Activated CD8-positive, alpha-beta memory T cell treated with anti-CD3 and anti-CD28 coated beads for 36 hours (primary cell): ENCODE measurements around the gene BLCAP. TPM values are rescaled to one million over a fixed set of nuclear protein-coding genes. Genes with fewer than 3 reads are reported as not detected.
"Not testable (repeated sequence)": the region's sequence is repeated elsewhere in the genome, so short reads cannot be mapped to it uniquely, and the experiment has no call there.

Experiments used
- CTCF ChIA-PET: fragments of 350-600 bp; sonication (Branson Sonifier 250); formaldehyde crosslinking; loops from one replicate; lab custom pipeline; 2021; ENCODE audit warnings: antibody characterized with exemption; lab: Charles Lee
- POLR2A ChIA-PET: fragments of 350-600 bp; sonication (Branson Sonifier 250); formaldehyde crosslinking; loops from one replicate; lab custom pipeline; 2021; ENCODE audit warnings: antibody characterized with exemption; lab: Charles Lee
- total RNA-seq, 2 experiments: library from RNA; stranded (reverse); gene quantifications; one replicate each; pipeline ENCODE4 v1.2.3, GENCODE V29; 2021

The BLCAP gene
- total RNA-seq: 10 to 100 TPM; 30.2 to 31.0 TPM

DNA sequence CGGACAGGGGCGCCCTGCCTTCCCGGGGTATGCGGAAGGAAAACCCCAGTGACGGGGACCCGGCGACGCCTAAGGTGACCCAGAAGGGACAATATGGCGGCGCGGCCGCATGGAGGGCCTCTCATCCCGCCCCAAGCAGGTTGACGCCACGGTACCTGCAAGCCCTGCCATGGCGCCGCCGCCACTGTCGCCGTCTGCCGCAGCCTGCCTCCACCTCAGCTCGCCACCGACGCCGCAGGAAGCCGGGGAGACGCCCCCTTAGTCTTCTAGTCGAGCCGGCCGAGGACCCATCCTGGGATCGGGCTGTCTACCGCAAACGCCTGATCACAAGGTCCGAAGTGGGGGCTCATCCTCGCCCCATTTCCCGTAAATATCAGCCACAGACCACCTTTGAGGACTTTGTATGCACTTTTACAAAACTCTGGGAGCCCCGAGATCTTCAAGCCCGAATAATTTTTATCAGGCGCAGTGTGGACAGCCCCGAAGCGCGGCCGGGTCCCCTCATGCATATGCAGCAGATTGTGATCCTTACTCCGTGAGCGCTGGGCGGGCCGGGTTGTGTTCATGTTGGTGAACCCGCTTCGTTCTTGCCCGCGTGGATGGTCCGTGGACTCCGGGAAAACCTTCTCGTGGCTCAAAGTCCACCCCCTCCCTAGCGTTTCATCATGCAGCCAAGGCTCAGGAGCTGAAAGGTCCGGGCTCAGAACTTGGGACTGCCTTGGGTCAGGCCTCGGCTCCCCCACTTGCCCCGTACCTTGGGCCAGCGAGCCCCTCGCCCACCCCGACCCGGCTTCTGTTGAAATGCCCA is at the start of gene BLCAP:
TSS of gene BLCAP (minus strand) at position 239 of the 808 bp plus-strand sequence. CDS start 8,702 bp downstream, outside the sequence.
- CTCF ChIA-PET: interaction anchor here (1.2 kb wide), 1 partner anchor 332 kb away, joined by 4 read pairs; no protein-coding TSS in a partner anchor
- POLR2A ChIA-PET: no interaction called here

- CTCF ChIA-PET, POLR2A ChIA-PET: not testable (repeated sequence)
Observed at GRCh38 chr20:37577436-37577835, 49.8 kb upstream of the BLCAP start.

GRCh38 chr20:37576911-37577310 is 49.2 kb upstream of the BLCAP start:
- POLR2A ChIA-PET: no interaction called here
- CTCF ChIA-PET: interaction anchor here (1.1 kb wide), 1 partner anchor 12 kb away, joined by 5 read pairs; no protein-coding TSS in a partner anchor

DNA sequence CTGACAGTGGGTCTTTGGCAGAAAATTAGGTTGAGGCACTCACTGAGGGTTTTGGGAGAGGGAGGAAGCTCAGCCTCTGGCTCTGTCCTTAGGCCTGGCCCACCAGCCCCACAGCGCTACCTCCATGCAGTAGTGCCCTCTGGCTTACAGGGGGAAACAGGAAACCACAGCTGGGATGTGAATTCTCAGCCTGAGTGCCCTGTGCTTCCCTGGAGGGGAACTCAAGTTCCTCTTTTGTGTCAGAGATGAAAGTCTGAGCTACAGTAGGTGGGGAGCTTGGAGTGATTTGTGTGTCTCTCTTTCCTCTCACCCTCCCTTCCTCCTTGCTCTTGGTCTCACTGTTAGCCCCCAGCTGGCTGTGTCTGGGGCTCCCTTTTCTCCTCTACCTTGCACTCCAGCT is 48.2 kb upstream of the BLCAP start:
- POLR2A ChIA-PET: no interaction called here
- CTCF ChIA-PET: interaction anchor here (1.1 kb wide), 1 partner anchor 11 kb away, joined by 5 read pairs; no protein-coding TSS in a partner anchor

DNA sequence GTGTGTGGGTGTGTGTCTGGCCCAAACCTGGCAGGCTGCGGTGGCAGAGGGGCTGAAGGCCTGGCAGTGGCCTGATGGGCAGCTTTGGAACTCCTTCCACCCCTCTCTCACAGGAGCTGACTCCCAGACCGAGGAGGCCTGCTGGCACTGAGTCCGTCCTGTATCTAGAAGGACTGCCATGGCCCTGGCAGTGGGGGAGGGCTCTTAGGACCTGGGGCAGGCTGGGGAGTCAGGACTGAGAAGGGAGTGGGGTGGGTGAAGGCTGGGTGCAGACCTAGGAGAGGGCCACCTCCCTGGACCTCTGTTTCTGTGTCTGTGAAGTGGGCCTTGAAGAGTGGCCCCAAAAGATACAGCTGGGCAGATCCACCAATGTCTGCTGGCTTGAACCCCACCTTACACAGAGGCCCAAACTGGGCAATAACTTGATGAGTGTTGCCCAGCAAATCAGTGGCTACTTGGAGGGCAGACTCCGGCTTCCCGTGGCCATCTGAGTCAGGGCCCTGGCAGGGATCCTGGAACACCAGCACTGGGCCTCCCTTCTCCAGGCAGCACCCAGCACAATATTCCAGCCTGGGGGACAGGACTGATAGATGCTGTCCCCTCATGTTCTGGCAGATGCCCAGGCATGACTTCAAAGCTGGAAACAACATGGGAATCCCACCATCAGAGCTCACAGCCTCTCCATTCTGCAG is 46.7 kb upstream of the BLCAP start:
- ChIA-PET POLR2A (no interaction called here), CTCF (no interaction called here)

GRCh38 chr20:37573626-37574198 is 46.0 kb upstream of the BLCAP start:
- POLR2A ChIA-PET: no interaction called here
- CTCF ChIA-PET: no interaction called here

DNA sequence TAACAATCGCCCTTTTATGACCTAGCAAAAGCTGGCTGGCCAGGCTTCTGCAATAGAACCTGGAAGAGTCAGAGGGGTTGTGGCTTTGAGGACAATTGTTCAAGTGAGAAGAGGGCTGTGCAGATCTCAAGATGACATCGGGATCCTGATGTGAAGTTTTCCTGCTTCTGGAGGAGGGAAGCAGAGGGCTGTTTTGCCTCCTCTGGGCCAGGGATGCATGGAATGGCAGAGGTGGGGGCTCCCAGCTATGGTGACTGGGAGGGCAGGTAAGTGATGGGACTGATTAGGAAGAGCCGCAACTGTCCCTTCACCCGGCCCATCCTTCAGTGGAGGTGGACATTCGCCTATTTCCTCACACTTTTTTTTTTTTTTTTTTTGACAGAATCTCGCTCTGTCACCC is 43.4 kb upstream of the BLCAP start:
- POLR2A ChIA-PET: no interaction called here
- CTCF ChIA-PET: no interaction called here

- ChIA-PET POLR2A (no interaction called here), CTCF (no interaction called here)
Observed at GRCh38 chr20:37570419-37570818, 42.7 kb upstream of the BLCAP start.

DNA sequence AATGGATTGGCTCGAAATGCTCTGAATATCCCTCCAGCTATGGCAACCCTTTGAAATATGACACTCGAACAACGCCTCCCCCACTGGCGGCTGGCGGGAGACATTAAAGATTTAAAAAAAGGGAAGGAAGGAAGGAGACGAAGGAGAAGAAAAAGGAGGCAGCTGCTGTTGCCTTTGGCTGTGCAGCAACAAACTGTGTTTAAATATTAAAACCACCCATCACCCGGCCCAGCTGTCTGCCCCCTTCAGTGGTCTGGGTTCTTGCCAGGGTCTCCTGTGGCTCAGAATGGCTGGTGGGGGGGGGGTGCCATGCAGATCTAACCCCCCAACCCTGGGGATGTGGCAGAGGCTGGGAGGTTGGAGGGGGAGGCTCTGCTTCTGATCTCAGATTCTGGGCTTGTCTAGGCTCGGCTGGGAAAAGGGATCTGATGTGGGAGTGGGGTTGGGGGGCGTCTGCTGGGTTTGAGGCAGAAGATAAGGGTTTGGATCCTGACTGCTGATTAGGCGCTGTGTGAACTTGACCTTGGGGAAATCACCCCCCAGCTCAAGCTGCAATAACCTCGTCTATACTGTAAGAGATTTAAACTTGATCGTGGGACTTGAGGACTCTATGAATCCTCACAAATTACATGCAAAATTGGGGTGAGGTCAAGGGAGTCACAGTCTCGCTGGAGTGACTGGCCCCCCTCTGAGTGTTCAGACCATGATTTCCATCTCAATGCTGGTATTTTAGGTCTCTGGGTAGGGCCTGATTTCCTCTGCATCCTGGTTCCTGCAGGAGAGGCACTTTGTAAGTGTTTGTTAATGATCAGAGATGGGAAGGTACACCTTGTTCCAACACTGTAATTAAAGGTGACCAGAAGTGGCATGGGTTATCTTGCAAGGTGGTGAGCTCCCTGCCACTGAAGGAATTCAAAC is 40.3 kb upstream of the BLCAP start:
- CTCF ChIA-PET: no interaction called here
- POLR2A ChIA-PET: interaction anchor here (0.6 kb wide), 1 partner anchor 253 kb away, joined by 3 read pairs; no protein-coding TSS in a partner anchor

GRCh38 chr20:37567331-37567665 is 39.6 kb upstream of the BLCAP start:
- ChIA-PET POLR2A (interaction anchor here (0.6 kb wide), 1 partner anchor 254 kb away, joined by 3 read pairs; no protein-coding TSS in a partner anchor), CTCF (no interaction called here)

DNA sequence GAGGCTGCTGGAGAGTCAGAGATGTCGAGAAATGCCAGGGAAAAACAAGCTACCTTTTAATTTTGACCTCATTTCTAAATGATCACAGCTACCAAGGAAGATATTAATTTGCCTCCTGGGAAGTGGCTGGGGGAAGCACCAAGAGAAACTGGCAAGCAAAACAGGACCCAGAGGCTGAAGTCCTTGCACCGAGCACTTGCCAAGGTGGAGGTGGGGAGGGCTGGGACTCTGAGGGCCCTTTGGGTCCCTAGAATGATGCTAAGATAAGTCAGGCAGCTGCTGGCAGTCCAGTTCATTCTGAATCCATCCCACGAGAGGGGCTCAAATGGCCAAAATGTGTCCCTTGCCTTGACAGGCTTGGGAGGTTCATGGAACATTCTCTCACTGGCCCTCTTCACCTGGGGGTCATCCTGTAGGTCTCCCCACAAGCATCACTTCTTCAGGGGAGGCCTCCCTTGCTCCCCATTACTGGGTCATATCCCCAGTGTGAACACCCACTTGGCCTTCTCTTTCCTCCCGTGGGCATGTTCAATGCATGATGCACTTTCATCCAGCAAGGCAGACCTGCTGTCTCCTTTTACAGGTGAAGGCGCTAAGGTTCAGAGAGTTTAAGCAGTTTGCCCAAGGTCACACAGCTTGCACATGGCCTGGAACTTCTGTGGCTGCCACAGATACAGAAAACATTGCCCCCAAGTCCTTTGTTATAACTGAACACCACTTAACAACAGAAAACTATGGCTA is 39.1 kb upstream of the BLCAP start:
- ChIA-PET POLR2A (no interaction called here), CTCF (interaction anchor here (1.2 kb wide), 1 partner anchor 425 kb away, joined by 3 read pairs; no protein-coding TSS in a partner anchor)

DNA sequence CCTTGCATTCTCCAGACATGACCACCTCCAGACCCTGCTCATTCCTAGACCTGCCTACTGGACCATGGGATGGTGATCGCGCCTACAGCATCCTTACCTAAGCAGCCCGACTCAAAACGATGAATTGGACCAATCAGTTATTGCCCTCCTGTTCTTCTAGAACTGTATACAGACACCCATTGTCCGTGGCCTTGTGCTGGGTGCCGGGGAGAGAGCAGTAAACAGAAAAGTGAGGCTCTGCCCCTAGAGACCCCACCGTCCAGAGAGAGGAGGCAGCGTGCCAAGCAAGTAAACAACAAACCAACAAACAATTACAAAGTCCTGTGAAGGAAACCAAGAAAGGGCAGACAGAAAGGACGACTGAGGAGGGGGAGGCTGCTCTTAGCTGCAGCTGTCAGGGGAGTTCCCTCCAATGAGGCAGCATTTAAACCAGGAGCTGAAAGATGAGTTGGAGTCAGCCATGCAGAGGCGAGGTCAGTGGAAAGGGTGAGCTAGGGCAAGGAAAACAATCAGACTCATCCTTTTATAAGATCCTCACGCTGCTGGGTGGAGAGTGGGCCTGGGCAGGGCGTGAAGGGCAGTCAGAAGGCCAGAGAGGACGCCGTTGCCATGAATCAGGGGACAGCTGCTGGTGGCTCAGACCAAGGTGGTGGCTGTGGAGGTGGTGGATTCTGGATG is 37.6 kb upstream of the BLCAP start:
- ChIA-PET POLR2A (no interaction called here), CTCF (interaction anchor here (0.8 to 1.8 kb wide), 12 partner anchors 11 to 656 kb away, joined by 3 to 17 read pairs (median 4); no protein-coding TSS in a partner anchor)

DNA sequence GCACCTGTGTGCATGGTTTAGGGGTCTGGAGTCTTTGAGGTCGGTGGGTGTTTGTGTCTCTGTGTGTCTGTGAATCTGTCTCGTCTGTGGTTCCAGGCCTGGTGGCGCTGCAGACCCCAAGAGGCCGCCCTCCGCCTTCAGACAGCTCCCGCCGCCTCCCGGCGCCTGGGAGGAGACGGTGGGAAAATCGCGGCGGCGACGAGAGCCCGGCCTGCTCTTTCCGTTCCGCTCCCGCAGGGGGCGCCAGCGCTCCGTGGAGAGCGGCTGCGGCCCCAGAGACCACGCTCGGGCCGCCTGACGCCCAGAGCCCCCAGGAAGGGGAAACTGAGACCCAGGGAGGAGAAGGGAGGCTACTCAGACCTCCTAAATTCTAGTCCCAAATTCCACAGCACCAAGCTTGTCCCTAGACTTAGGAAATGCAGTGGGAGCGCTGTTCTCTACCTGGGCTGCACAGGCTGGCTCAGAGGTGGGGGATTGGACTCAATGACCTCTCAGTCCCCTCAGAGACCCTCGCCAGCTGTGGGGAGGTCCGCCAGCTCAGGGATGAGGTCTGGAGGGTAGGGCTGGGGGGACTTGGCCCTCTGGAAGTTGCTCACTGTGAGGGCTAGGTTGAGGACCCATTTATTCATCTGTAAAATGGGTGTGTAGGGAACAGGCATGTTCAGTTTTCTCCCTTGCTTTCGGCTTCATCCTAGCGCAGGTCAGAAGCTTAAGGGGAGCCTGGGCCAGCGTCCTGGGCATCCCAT is 36.9 kb upstream of the BLCAP start:
- ChIA-PET CTCF (interaction anchor here (0.7 to 1.8 kb wide), 13 partner anchors 10 to 657 kb away, joined by 3 to 17 read pairs (median 4); no protein-coding TSS in a partner anchor), POLR2A (no interaction called here)

DNA sequence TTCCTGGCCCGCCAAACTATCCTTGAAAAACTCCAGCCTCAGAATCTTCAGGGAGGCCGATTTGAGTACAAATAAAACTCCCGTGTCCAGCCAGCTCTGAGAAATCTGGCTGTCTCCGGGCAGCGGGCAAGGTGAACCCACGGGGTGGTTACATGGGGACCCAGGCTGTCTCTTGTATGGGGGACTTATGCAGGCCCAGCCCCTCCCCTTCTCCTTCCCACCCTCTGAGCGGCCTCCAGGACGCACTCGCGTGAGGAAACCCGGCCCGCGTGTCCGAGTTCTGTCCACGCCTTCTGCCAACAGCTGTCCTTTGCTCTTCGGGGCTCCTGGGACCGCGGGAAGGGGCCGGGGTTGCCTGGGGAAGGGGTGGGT is 36.3 kb upstream of the BLCAP start:
- ChIA-PET POLR2A (no interaction called here), CTCF (interaction anchor here (0.7 to 1.8 kb wide), 11 partner anchors 9 to 657 kb away, joined by 3 to 17 read pairs (median 4); no protein-coding TSS in a partner anchor)

DNA sequence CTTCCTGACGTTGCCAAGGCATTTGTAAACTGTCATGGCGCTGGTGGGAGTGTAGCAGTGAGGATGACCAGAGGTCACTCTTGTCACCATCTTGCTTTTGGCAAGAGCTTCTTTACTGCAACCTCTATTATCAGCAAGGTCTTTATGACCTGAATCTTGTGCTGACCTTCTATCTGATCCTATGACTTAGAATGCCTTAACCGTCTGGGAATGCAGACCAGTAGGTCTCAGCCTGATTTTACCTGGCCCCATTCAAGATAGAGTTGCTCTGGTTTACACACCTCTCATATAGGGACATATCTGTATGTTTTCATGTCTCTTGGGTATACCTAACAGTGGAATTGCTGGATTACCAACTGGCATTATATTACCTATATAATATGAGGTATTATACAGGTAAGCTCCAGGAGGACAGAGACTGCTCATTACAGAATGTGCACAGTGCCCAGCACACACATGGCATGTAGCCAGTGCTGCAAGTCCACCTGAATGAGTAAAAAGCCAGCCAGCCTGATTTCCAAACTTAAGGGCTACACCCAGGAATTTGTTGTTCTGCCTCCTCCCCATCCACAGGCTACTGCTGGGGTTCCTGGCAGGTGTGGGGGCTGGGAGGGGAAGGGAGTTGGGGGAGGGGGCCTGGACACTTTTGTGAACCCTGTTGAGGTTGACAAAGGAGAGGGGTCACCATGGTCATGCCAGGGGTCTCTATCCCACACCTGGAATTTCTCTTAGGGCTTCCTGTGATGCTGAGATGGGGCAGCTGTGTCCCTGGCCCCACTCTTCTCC is 35.2 kb upstream of the BLCAP start:
- CTCF ChIA-PET: interaction anchor here (0.5 kb wide), 1 partner anchor 45 kb away, joined by 3 read pairs; no protein-coding TSS in a partner anchor

GRCh38 chr20:37560629-37561028 is 33.0 kb upstream of the BLCAP start:
- CTCF ChIA-PET: no interaction called here
- POLR2A ChIA-PET: no interaction called here

More for the DNA sequence above, 35.2 kb upstream of the BLCAP start:
- POLR2A ChIA-PET: no interaction called here
